Panc1 (cell line): Measurements from ENCODE around the gene FAM228A. TPM values are rescaled to one million over a fixed set of nuclear protein-coding genes. Genes with fewer than 3 reads are reported as not detected.

ENCODE experiments used
- ATAC-seq: fragments of 200-7000 bp; cut with Tn5 transposase; 2 replicates; pipeline ENCODE4 v1.9.1; 2020; ENCODE audit warnings: mild to moderate bottlenecking, moderate library complexity
- BruUV-seq: library from RNA; stranded (reverse); fragments of 400-500 nt; replicated peaks from 2 replicates; lab custom pipeline; 2021; lab: Mats Ljungman, UMichigan
- CTCF ChIA-PET: fragments of 300-600 bp; sonication (Branson Sonifier 250); formaldehyde crosslinking; loops from one replicate; lab custom pipeline; 2022; ENCODE audit warnings: antibody characterized with exemption; lab: Charles Lee
- POLR2A ChIA-PET: fragments of 300-600 bp; sonication (Branson Sonifier 250); formaldehyde crosslinking; loops from one replicate; lab custom pipeline; 2022; ENCODE audit warnings: antibody characterized with exemption; lab: Charles Lee
- DNase-seq: peaks from one replicate; pipeline ENCODE4 v3.0.0-alpha.2; 2010; ENCODE audit warnings: low read depth, low spot score
- H3K27ac ChIP-seq: 2 replicates; pipeline ENCODE4 v1.5.1; 2011; ENCODE audit warnings: mild to moderate bottlenecking, low read length, inconsistent platforms
- H3K27me3 ChIP-seq: fragments of 200-500 bp; sonication (Bioruptor generic); 2 replicates; pipeline ENCODE4 v1.6.0; 2014; ENCODE audit warnings: low read length, inconsistent platforms; ENCODE audit not compliant: control insufficient read depth, insufficient read depth
- H3K36me3 ChIP-seq: fragments of 200-500 bp; sonication (Bioruptor generic); 2 replicates; pipeline ENCODE4 v1.5.1; 2014; ENCODE audit warnings: inconsistent platforms, mild to moderate bottlenecking, low read length, moderate library complexity; ENCODE audit not compliant: control insufficient read depth, insufficient read depth
- H3K4me1 ChIP-seq: 2 replicates; pipeline ENCODE4 v1.5.1; 2011; ENCODE audit warnings: inconsistent platforms, mild to moderate bottlenecking, low read length, moderate library complexity; ENCODE audit not compliant: control insufficient read depth, insufficient read depth
- H3K4me3 ChIP-seq, 2 experiments: 2 replicates each; pipeline ENCODE4 v1.5.1; 2011 to 2012; ENCODE audit warnings: low read depth in 2 of 2, low read length in 2 of 2, mild to moderate bottlenecking in 2 of 2, inconsistent platforms in 1 of 2, moderate library complexity in 1 of 2
- H3K9me3 ChIP-seq: fragments of 200-500 bp; sonication (Bioruptor generic); 2 replicates; pipeline ENCODE4 v1.5.1; 2014; ENCODE audit warnings: low read depth, mild to moderate bottlenecking, inconsistent platforms, low read length, moderate library complexity; ENCODE audit not compliant: control insufficient read depth, insufficient read depth
- CTCF ChIP-seq: fragments of 450-650 bp; IDR thresholded peaks from 2 replicates; pipeline ENCODE4 v1.5.1; 2017; ENCODE audit warnings: mild to moderate bottlenecking
- POLR2AphosphoS5 ChIP-seq: IDR thresholded peaks from 2 replicates; pipeline ENCODE4 v1.6.1; 2012; ENCODE audit warnings: mild to moderate bottlenecking, low read depth, low read length, moderate library complexity
- REST ChIP-seq, 2 experiments: IDR thresholded peaks; 2 replicates each; pipeline ENCODE4 v1.6.1; 2011 to 2012; ENCODE audit warnings: low read depth in 2 of 2, control low read depth in 1 of 2, low read length in 1 of 2, mild to moderate bottlenecking in 1 of 2, moderate library complexity in 1 of 2; ENCODE audit not compliant: insufficient read depth in 1 of 2
- SIN3A ChIP-seq: IDR thresholded peaks from 2 replicates; pipeline ENCODE4 v1.6.1; 2012; ENCODE audit warnings: low read depth, mild to moderate bottlenecking, low read length, moderate library complexity, borderline replicate concordance; ENCODE audit not compliant: insufficient read depth
- TCF7L2 ChIP-seq: IDR thresholded peaks from 2 replicates; pipeline ENCODE4 v1.6.1; 2011; ENCODE audit warnings: mild to moderate bottlenecking, low read depth, low read length, inconsistent platforms
- in situ Hi-C: cut with HindIII; loops from 2 replicates; pipeline ENCODE4 v1.10.0; 2016; ENCODE audit warnings: low sequenced_read_pairs, low pct_unique_long_range_greater_than_20kb
- intact Hi-C: fragments of 100-400 bp; cut with micrococcal nuclease; formaldehyde crosslinking; loops from one replicate; pipeline ENCODE4 v1.10.0; 2022; ENCODE audit not compliant: unreplicated experiment
- total RNA-seq: library from RNA; stranded (reverse); gene quantifications from one replicate; pipeline ENCODE4 v1.2.1, GENCODE V29; 2021; ENCODE audit not compliant: unreplicated experiment

The FAM228A gene
- total RNA-seq, 1 experiment from 2014 or later, result not detected

GRCh38 chr2:24210106-24210455 is 35.2 kb downstream of the FAM228A start:
- TF ChIP-seq TCF7L2 (no peak), SIN3A (no peak), CTCF (no peak), REST (IDR thresholded peaks at IDR 0.05; ENCODE audit: insufficient read depth in 1 of 2, low read depth in 2 of 2, low read length in 1 of 2) (no peak), POLR2AphosphoS5 (no peak)
- H3K36me3 ChIP-seq, result peaks cover 2% of the 10 kb centered on the region; the same call in 1 of the 2 replicates
- intact Hi-C loops (no loop called here), in situ Hi-C loops (no loop called here)
- DNase-seq (no peak), ATAC-seq (no peak)
- BruUV-seq, result no TSS peak
- H3K4me3 ChIP-seq, result no peak overlapping the region
- H3K4me1 ChIP-seq, result no peaks in the 10 kb centered on the region
- H3K27me3 ChIP-seq, result no peaks in the 10 kb centered on the region
- ChIA-PET POLR2A (interaction anchor here (0.6 kb wide), 1 partner anchor 54 kb away, joined by 5 read pairs; no protein-coding TSS in a partner anchor), CTCF (interaction anchor here (0.6 kb wide), 1 partner anchor 27 kb away, joined by 8 read pairs; no protein-coding TSS in a partner anchor)
- no peak overlapping the region for H3K27ac ChIP-seq
- no peaks in the 10 kb centered on the region for H3K9me3 ChIP-seq

GRCh38 chr2:24210723-24211122 is 35.9 kb downstream of the FAM228A start:
- no peak for DNase-seq
- Histone ChIP-seq H3K4me3 (no peak overlapping the region), H3K9me3 (no peaks in the 10 kb centered on the region), H3K27me3 (no peaks in the 10 kb centered on the region), H3K27ac (no peak overlapping the region), H3K36me3 (peaks cover 2% of the 10 kb centered on the region; the same call in 1 of the 2 replicates), H3K4me1 (no peaks in the 10 kb centered on the region)
- ChIA-PET POLR2A (no interaction called here), CTCF (no interaction called here)
- in situ Hi-C loops, result no loop called here
- no peak for TF ChIP-seq CTCF
- TF ChIP-seq SIN3A, result no peak
- TF ChIP-seq REST (IDR thresholded peaks at IDR 0.05; ENCODE audit: insufficient read depth in 1 of 2, low read depth in 2 of 2, low read length in 1 of 2), result no peak
- no peak for TF ChIP-seq TCF7L2
- TF ChIP-seq POLR2AphosphoS5, result no peak
- no TSS peak for BruUV-seq
- ATAC-seq, result no peak
- intact Hi-C loops, result no loop called here
